Activated T-helper 1 cell treated with anti-CD3 and anti-CD28 coated beads, Interleukin-12 subunit alpha, Interleukin-12 subunit beta, Interleukin-2, Interleukin-4 antibody, amounts not matched to agents 30 ng/mL and 10 ng/mL and 1 ng/mL, durations not matched to agents 14 hours and 24 hours and 36 hours (primary cell): Measurements from ENCODE around the gene SLC13A2. TPM values are rescaled to one million over a fixed set of nuclear protein-coding genes. Genes with fewer than 3 reads are reported as not detected.
"Not testable (repeated sequence)": the region's sequence is repeated elsewhere in the genome, so short reads cannot be mapped to it uniquely, and the experiment has no call there.

ENCODE experiments used
- DNase-seq: peaks from one replicate; pipeline ENCODE4 v3.0.0; 2021; ENCODE audit warnings: low spot score
- H3K27ac Mint-ChIP-seq: one replicate; pipeline ENCODE4 v1.8.0; 2021; ENCODE audit warnings: mild to moderate bottlenecking, mixed read lengths
- H3K27me3 Mint-ChIP-seq: one replicate; pipeline ENCODE4 v1.8.0; 2022; ENCODE audit warnings: mild to moderate bottlenecking, moderate library complexity, mixed read lengths; ENCODE audit not compliant: insufficient read depth
- H3K36me3 Mint-ChIP-seq: one replicate; pipeline ENCODE4 v1.8.0; 2021; ENCODE audit warnings: low read depth, mixed read lengths
- H3K4me1 Mint-ChIP-seq: one replicate; pipeline ENCODE4 v1.8.0; 2021; ENCODE audit warnings: low read depth, mixed read lengths
- H3K4me3 Mint-ChIP-seq: one replicate; pipeline ENCODE4 v1.8.0; 2021; ENCODE audit warnings: mild to moderate bottlenecking, moderate library complexity, mixed read lengths
- H3K9me3 Mint-ChIP-seq: one replicate; pipeline ENCODE4 v1.8.0; 2021; ENCODE audit warnings: mixed read lengths
- intact Hi-C: fragments of 100-400 bp; cut with micrococcal nuclease; formaldehyde crosslinking; loops from one replicate; pipeline ENCODE4 v1.15.1; 2024
- total RNA-seq: library from RNA; stranded (reverse); gene quantifications from 2 replicates; pipeline ENCODE4 v1.2.3, GENCODE V29; 2022

Gene SLC13A2
- total RNA-seq, 1 donor from 2014 or later, result not detected

GRCh38 chr17:28460901-28461300 is 12.5 kb upstream of the SLC13A2 start:
- intact Hi-C loops, result no loop called here
- peaks cover 13% of the 10 kb centered on the region for H3K27me3 Mint-ChIP-seq
- H3K27ac Mint-ChIP-seq, result no peak overlapping the region
- H3K36me3 Mint-ChIP-seq, result no peaks in the 10 kb centered on the region
- H3K9me3 Mint-ChIP-seq, result no peaks in the 10 kb centered on the region
- no peak for DNase-seq
- no peak overlapping the region for H3K4me3 Mint-ChIP-seq
- H3K4me1 Mint-ChIP-seq, result no peaks in the 10 kb centered on the region

GRCh38 chr17:28466001-28466400 is 7.4 kb upstream of the SLC13A2 start:
- no peak for DNase-seq
- H3K27me3 Mint-ChIP-seq, result peaks cover 21% of the 10 kb centered on the region
- H3K4me1 Mint-ChIP-seq, result peaks cover 27% of the 10 kb centered on the region

GRCh38 chr17:28466521-28467048 is 6.9 kb upstream of the SLC13A2 start:
- Mint-ChIP-seq H3K4me3 (no peak overlapping the region), H3K9me3 (no peaks in the 10 kb centered on the region), H3K27me3 (peaks cover 21% of the 10 kb centered on the region), H3K27ac (no peak overlapping the region), H3K36me3 (no peaks in the 10 kb centered on the region), H3K4me1 (peaks cover 27% of the 10 kb centered on the region)
- DNase-seq, result no peak
- intact Hi-C loops, result no loop called here

More at GRCh38 chr17:28466001-28466400, 7.4 kb upstream of the SLC13A2 start:
- H3K9me3 Mint-ChIP-seq, result no peaks in the 10 kb centered on the region
- H3K27ac Mint-ChIP-seq, result no peak overlapping the region
- intact Hi-C loops, result no loop called here
- H3K36me3 Mint-ChIP-seq, result no peaks in the 10 kb centered on the region
- H3K4me3 Mint-ChIP-seq, result no peak overlapping the region

GRCh38 chr17:28467456-28468025 is 5.9 kb upstream of the SLC13A2 start:
- no peak overlapping the region for H3K27ac Mint-ChIP-seq
- DNase-seq, result no peak
- peaks cover 27% of the 10 kb centered on the region for H3K4me1 Mint-ChIP-seq
- H3K36me3 Mint-ChIP-seq, result no peaks in the 10 kb centered on the region
- no peak overlapping the region for H3K4me3 Mint-ChIP-seq
- H3K27me3 Mint-ChIP-seq, result peaks cover 21% of the 10 kb centered on the region
- no peaks in the 10 kb centered on the region for H3K9me3 Mint-ChIP-seq
- intact Hi-C loops, result loop anchor here (1.0 kb wide), 1 partner anchor 17 kb away; no protein-coding TSS in a partner anchor

GRCh38 chr17:28468033-28468735 is 5.3 kb upstream of the SLC13A2 start:
- intact Hi-C loops, result loop anchor here (1.0 kb wide), 1 partner anchor 16 kb away; no protein-coding TSS in a partner anchor
- H3K36me3 Mint-ChIP-seq, H3K9me3 Mint-ChIP-seq, DNase-seq, H3K27ac Mint-ChIP-seq, H3K4me3 Mint-ChIP-seq: not testable (repeated sequence)
- H3K4me1 Mint-ChIP-seq, result peaks cover 27% of the 10 kb centered on the region
- peaks cover 21% of the 10 kb centered on the region for H3K27me3 Mint-ChIP-seq

GRCh38 chr17:28468781-28469180 is 4.7 kb upstream of the SLC13A2 start:
- peaks cover 21% of the 10 kb centered on the region for H3K27me3 Mint-ChIP-seq
- no peaks in the 10 kb centered on the region for H3K9me3 Mint-ChIP-seq
- H3K4me3 Mint-ChIP-seq, result no peak overlapping the region
- H3K36me3 Mint-ChIP-seq, result no peaks in the 10 kb centered on the region
- peak overlapping the region; percentile 20 for H3K27ac Mint-ChIP-seq
- intact Hi-C loops, result loop anchor here (1.0 kb wide), 1 partner anchor 16 kb away; no protein-coding TSS in a partner anchor
- DNase-seq, result no peak
- peaks cover 27% of the 10 kb centered on the region for H3K4me1 Mint-ChIP-seq

- Mint-ChIP-seq H3K9me3 (no peaks in the 10 kb centered on the region), H3K4me3 (no peak overlapping the region), H3K27me3 (peaks cover 21% of the 10 kb centered on the region), H3K4me1 (peaks cover 27% of the 10 kb centered on the region), H3K36me3 (no peaks in the 10 kb centered on the region), H3K27ac (no peak overlapping the region)
- no peak for DNase-seq
- intact Hi-C loops, result no loop called here
Measured at GRCh38 chr17:28469376-28469775, 4.1 kb upstream of the SLC13A2 start.

GRCh38 chr17:28470266-28470913 is 3.1 kb upstream of the SLC13A2 start:
- H3K27me3 Mint-ChIP-seq, result peaks cover 19% of the 10 kb centered on the region
- no peaks in the 10 kb centered on the region for H3K9me3 Mint-ChIP-seq
- DNase-seq, result no peak
- H3K27ac Mint-ChIP-seq, result no peak overlapping the region
- H3K4me1 Mint-ChIP-seq, result peaks cover 34% of the 10 kb centered on the region
- H3K4me3 Mint-ChIP-seq, result no peak overlapping the region
- intact Hi-C loops, result no loop called here
- no peaks in the 10 kb centered on the region for H3K36me3 Mint-ChIP-seq

GRCh38 chr17:28470914-28471366 is 2.5 kb upstream of the SLC13A2 start:
- Mint-ChIP-seq H3K4me1 (peaks cover 40% of the 10 kb centered on the region), H3K4me3 (no peak overlapping the region), H3K27ac (no peak overlapping the region), H3K9me3 (no peaks in the 10 kb centered on the region), H3K27me3 (peaks cover 13% of the 10 kb centered on the region), H3K36me3 (no peaks in the 10 kb centered on the region)
- DNase-seq, result no peak
- intact Hi-C loops, result no loop called here

GRCh38 chr17:28471531-28472342 is 1.7 kb upstream of the SLC13A2 start:
- Mint-ChIP-seq H3K4me3 (no peak overlapping the region), H3K27ac (no peak overlapping the region), H3K27me3 (peaks cover 7% of the 10 kb centered on the region), H3K4me1 (peaks cover 41% of the 10 kb centered on the region), H3K9me3 (no peaks in the 10 kb centered on the region), H3K36me3 (no peaks in the 10 kb centered on the region)
- intact Hi-C loops, result no loop called here
- no peak for DNase-seq

GRCh38 chr17:28472871-28473497 is 460 bp upstream of the SLC13A2 start:
- Mint-ChIP-seq H3K4me1 (peaks cover 32% of the 10 kb centered on the region), H3K9me3 (no peaks in the 10 kb centered on the region), H3K27me3 (peaks cover 2% of the 10 kb centered on the region), H3K4me3 (no peak overlapping the region), H3K36me3 (no peaks in the 10 kb centered on the region), H3K27ac (no peak overlapping the region)
- DNase-seq, result no peak
- intact Hi-C loops, result no loop called here

GRCh38 chr17:28474111-28474531 is 677 bp downstream of the SLC13A2 start:
- peaks cover 22% of the 10 kb centered on the region for H3K4me1 Mint-ChIP-seq
- H3K27me3 Mint-ChIP-seq, result peaks cover 6% of the 10 kb centered on the region
- H3K9me3 Mint-ChIP-seq, result no peaks in the 10 kb centered on the region
- DNase-seq, result no peak
- intact Hi-C loops, result no loop called here
- H3K27ac Mint-ChIP-seq, result no peak overlapping the region
- H3K36me3 Mint-ChIP-seq, result no peaks in the 10 kb centered on the region
- H3K4me3 Mint-ChIP-seq, result no peak overlapping the region
